AG04450 (cell line): Measurements from ENCODE around the gene KAT14. TPM values are rescaled to one million over a fixed set of nuclear protein-coding genes. Genes with fewer than 3 reads are reported as not detected.
"Not testable (repeated sequence)": the region's sequence is repeated elsewhere in the genome, so short reads cannot be mapped to it uniquely, and the experiment has no call there.

Source experiments
- CTCF ChIA-PET: fragments of 300-600, 350-600 bp; formaldehyde crosslinking; extraction: SDS; loops from one replicate; lab custom pipeline; 2022; ENCODE audit warnings: antibody characterized with exemption, inconsistent platforms; lab: Charles Lee
- POLR2A ChIA-PET: fragments of 350-600 bp; formaldehyde crosslinking; extraction: SDS; loops from one replicate; lab custom pipeline; 2021; ENCODE audit warnings: antibody characterized with exemption, inconsistent platforms; lab: Yijun Ruan, JAX
- DNase-seq: peaks from one replicate; pipeline ENCODE4 v3.0.0-alpha.2; 2011; ENCODE audit warnings: low read depth, low spot score
- H3K27ac ChIP-seq: one replicate; pipeline ENCODE4 v1.5.1; 2012; ENCODE audit warnings: low read depth, low read length, control low read depth
- H3K27me3 ChIP-seq: one replicate; pipeline ENCODE4 v1.6.0; 2012; ENCODE audit warnings: low read length; ENCODE audit not compliant: control insufficient read depth, insufficient read depth
- H3K4me3 ChIP-seq: 2 replicates; pipeline ENCODE4 v1.5.1; 2011; ENCODE audit warnings: mild to moderate bottlenecking, low read depth, low read length, control low read depth
- H3K9me3 ChIP-seq: 2 replicates; pipeline ENCODE4 v1.5.1; 2012; ENCODE audit warnings: low read length; ENCODE audit not compliant: control insufficient read depth, insufficient read depth
- polyA plus RNA-seq: library from polyadenylated mRNA; depleted of rRNA; stranded (reverse); fragments of >200 nt; gene quantifications from 2 replicates; pipeline ENCODE4 v1.2.3, GENCODE V29; 2011
- TF ChIP-seq, protein P1 (sequence below): IDR thresholded peaks from 2 replicates; pipeline ENCODE4 v1.5.1; 2011; ENCODE audit warnings: low read depth, low read length, control low read depth, inconsistent platforms

Gene KAT14
- polyA plus RNA-seq, 1 experiment: 12.2 TPM

DNA sequence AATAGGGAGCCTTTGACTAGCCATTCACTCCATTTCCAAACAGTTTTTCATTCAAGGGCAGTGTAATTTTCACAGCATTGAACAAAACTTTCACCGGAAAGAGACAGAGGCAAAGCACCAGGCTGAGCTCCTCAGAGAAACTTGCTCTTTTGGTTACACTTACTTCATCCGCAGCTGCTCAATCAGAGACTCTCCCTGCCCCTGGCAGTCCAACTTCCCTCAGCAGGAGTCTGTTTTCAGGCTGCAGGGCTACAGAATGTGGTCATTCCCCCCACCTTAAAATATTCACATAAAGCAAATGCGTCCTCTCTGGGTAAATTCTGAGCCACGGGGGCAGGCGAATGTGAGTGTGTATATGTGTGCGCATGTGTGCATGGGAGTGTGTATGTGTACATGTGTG is 80.6 kb downstream of the KAT14 start:
- POLR2A ChIA-PET: no interaction called here
- H3K27me3 ChIP-seq: no peaks in the 10 kb centered on the region
- TF ChIP-seq, protein P1, sequence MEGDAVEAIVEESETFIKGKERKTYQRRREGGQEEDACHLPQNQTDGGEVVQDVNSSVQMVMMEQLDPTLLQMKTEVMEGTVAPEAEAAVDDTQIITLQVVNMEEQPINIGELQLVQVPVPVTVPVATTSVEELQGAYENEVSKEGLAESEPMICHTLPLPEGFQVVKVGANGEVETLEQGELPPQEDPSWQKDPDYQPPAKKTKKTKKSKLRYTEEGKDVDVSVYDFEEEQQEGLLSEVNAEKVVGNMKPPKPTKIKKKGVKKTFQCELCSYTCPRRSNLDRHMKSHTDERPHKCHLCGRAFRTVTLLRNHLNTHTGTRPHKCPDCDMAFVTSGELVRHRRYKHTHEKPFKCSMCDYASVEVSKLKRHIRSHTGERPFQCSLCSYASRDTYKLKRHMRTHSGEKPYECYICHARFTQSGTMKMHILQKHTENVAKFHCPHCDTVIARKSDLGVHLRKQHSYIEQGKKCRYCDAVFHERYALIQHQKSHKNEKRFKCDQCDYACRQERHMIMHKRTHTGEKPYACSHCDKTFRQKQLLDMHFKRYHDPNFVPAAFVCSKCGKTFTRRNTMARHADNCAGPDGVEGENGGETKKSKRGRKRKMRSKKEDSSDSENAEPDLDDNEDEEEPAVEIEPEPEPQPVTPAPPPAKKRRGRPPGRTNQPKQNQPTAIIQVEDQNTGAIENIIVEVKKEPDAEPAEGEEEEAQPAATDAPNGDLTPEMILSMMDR: no peak
- no peak for DNase-seq
- H3K27ac ChIP-seq: no peak overlapping the region
- H3K9me3 ChIP-seq: no peaks in the 10 kb centered on the region
- H3K4me3 ChIP-seq: no peak overlapping the region
- CTCF ChIA-PET: no interaction called here

DNA sequence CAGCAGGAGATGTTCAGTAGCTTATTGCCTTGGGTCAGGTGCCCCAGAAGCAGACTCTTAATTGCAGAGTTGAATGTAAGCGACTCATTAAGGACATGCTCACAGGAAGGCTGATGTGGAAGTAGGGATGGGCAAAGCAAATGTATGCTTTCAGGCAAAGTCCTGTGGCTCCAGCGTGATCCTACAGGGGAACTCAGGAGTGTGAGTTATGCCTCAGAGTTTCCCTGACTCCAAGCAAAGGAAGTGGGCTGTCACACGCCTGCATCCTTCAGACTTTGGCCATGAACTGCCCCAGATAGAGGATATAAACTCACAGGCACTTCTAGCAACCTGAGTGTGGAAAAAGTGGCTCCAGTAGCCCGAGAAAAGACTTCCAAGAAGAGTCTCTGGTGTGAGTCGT is 85.7 kb downstream of the KAT14 start:
- POLR2A ChIA-PET: no interaction called here
- DNase-seq: no peak

DNA sequence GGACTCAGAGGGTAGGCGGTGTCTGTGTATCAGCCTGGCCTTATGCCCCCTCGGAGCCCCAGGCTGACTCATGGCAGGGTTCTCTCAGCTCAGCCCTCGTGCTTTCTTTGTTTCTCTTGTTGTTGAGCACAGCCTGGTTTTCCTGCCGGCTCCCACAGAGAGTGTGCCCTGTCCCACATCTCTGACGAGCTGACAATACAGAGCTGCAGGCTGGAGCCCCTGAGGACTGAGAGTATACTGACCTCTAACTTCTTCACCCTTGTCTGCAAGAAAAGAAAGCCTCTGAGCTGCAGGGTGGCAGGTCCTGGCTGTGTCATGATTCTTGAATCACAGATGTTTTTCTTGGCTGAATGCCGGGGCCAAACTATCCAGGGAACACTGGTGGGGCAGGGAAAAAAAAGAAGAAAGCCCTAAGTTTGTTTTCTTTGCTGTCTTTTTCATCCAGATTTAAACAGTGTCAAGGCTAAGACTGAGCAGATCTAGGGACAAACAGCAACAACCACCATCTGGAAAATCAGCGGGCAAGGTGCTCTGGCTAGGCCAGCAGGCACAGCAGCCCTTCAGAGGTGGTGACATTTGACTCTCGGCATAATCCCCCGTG is 87.4 kb downstream of the KAT14 start:
- ChIA-PET POLR2A (no interaction called here), CTCF (interaction anchor here (0.6 to 1.6 kb wide), 3 partner anchors 11 to 63 kb away, joined by 3 to 4 read pairs (median 3); partner anchors contain the start of gene ZNF133)
- Histone ChIP-seq H3K27me3 (no peaks in the 10 kb centered on the region), H3K27ac (peak overlapping the region; percentile 2), H3K4me3 (peak overlapping the region; percentile 32), H3K9me3 (no peaks in the 10 kb centered on the region; the same call in 1 of the 2 replicates)
- TF ChIP-seq, protein P1: no peak
- DNase-seq: peak; percentile 0

More for the DNA sequence above, 85.7 kb downstream of the KAT14 start:
- CTCF ChIA-PET: no interaction called here
- TF ChIP-seq, protein P1: no peak
- H3K27ac ChIP-seq: no peak overlapping the region
- no peak overlapping the region for H3K4me3 ChIP-seq
- H3K9me3 ChIP-seq: no peaks in the 10 kb centered on the region; the same call in 1 of the 2 replicates
- no peaks in the 10 kb centered on the region for H3K27me3 ChIP-seq

DNA sequence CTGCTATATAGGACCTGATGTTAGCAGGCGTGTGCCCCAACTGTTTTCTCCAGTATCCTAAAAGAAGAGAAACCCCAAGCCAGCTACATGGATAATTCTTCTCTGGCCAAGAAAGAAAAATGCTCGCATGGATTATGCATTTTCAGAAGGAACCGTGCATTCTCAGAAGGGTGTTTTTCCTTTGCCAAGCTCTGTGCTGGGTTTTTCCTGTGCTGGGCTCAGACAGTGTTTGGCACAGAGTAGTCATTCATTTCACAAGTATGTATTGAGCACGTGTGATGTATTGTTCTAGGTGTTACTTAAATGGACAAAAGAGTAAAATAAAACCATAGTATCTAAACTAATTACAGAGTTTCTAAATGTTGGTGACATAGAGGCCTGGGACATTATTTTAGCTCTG is 88.0 kb downstream of the KAT14 start:
- POLR2A ChIA-PET: no interaction called here
- DNase-seq: no peak

DNA sequence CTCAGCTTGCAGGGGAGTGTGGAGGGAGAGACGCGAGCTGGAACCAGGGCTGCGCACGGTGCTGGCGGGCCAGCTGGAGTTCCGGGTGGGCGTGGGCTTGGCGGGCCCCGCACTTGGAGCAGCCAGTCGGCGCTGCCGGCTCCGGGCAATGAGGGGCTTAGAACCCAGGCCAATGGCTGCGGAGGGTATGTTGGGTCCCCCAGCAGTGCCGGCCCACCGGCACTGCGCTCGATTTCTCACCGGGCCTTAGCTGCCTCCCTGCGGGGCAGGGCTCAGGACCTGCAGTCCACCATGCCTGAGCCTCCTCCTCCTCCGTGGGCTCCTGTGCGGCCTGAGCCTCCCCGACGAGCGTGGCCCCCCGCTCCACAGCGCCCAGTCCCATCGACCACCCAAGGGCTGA is 89.1 kb downstream of the KAT14 start:
- CTCF ChIA-PET: not testable (repeated sequence)

More for the DNA sequence above, 88.0 kb downstream of the KAT14 start:
- TF ChIP-seq, protein P1: no peak
- Histone ChIP-seq H3K27ac (no peak overlapping the region), H3K27me3 (no peaks in the 10 kb centered on the region), H3K4me3 (no peak overlapping the region), H3K9me3 (no peaks in the 10 kb centered on the region; the same call in 1 of the 2 replicates)
- CTCF ChIA-PET: interaction anchor here (1.2 to 1.6 kb wide), 2 partner anchors 50 to 62 kb away, joined by 3 to 4 read pairs; partner anchors contain the start of gene ZNF133

More for the DNA sequence above, 89.1 kb downstream of the KAT14 start:
- H3K4me3 ChIP-seq, POLR2A ChIA-PET, H3K27me3 ChIP-seq, H3K27ac ChIP-seq, H3K9me3 ChIP-seq, DNase-seq: not testable (repeated sequence)
